Type B pancreatic cell (in vitro differentiated cells): ENCODE data around the gene DIP2A. TPM values are rescaled to one million over a fixed set of nuclear protein-coding genes. Genes with fewer than 3 reads are reported as not detected.

ENCODE experiments used
- DNase-seq: peaks from one replicate; pipeline ENCODE4 v3.0.0; 2021; ENCODE audit warnings: mixed read lengths; ENCODE audit not compliant: unreplicated experiment; ENCODE audit errors: extremely low spot score
- H3K27ac Mint-ChIP-seq: 2 replicates; pipeline ENCODE4 v1.8.0; 2021; ENCODE audit warnings: mild to moderate bottlenecking, mixed read lengths
- H3K27me3 Mint-ChIP-seq: 2 replicates; pipeline ENCODE4 v1.8.0; 2021; ENCODE audit warnings: mixed read lengths
- H3K36me3 Mint-ChIP-seq: 2 replicates; pipeline ENCODE4 v1.8.0; 2021; ENCODE audit warnings: mixed read lengths
- H3K4me1 Mint-ChIP-seq: one replicate; pipeline ENCODE4 v1.8.0; 2021; ENCODE audit warnings: mixed read lengths; ENCODE audit not compliant: unreplicated experiment
- H3K4me3 Mint-ChIP-seq: 2 replicates; pipeline ENCODE4 v1.8.0; 2021; ENCODE audit warnings: mild to moderate bottlenecking, mixed read lengths
- H3K9me3 Mint-ChIP-seq: 2 replicates; pipeline ENCODE4 v1.8.0; 2021; ENCODE audit warnings: mixed read lengths
- total RNA-seq: library from RNA; stranded (reverse); gene quantifications from 2 replicates; pipeline ENCODE4 v1.2.1, GENCODE V29; 2021; ENCODE audit warnings: low replicate concordance
- TF ChIP-seq, protein P1 (sequence below): fragments of 200-600 bp; sonication (generic); conservative IDR thresholded peaks from 2 replicates; pipeline ENCODE4 v1.5.0; 2021; ENCODE audit warnings: antibody characterized with exemption, mild to moderate bottlenecking

The DIP2A gene
- total RNA-seq, 1 donor from 2014 or later, result 49.4 TPM

DNA sequence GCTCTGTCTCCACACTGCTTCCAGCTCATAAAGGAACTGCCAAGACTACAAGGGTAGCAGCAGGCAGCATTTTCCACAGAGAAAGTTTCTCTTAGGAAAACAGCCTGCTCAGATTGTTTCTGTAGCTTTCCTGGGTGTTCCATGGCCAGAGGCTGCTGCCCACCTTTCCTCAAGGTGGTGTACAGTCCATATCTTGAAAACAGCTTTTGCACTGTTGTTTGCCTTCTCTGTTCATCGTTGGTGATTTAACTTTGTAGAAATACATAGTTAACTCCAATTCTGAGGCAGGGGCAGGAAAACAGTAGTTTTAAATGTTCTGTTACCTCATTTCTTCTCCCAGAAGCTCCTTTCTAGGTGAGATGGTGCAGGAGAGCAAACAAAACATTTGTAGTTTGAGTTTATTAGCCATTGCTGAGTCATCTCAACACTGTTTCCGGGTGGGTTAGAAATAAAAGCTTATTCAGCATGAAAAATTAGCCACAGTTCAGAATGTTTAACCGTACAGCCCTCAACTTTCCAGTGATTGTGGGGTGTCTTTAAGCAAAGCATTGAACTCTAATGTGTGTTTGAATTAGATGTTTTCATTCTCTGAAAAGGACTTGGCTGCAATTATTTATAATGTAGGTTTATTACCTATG, 41.7 kb downstream of the DIP2A start:
- Mint-ChIP-seq H3K4me3 (no peak overlapping the region), H3K27me3 (no peaks in the 10 kb centered on the region), H3K9me3 (no peaks in the 10 kb centered on the region), H3K4me1 (peaks cover 5% of the 10 kb centered on the region), H3K36me3 (peaks cover 23% of the 10 kb centered on the region), H3K27ac (peak overlapping the region; percentile 1)
- TF ChIP-seq, protein P1, sequence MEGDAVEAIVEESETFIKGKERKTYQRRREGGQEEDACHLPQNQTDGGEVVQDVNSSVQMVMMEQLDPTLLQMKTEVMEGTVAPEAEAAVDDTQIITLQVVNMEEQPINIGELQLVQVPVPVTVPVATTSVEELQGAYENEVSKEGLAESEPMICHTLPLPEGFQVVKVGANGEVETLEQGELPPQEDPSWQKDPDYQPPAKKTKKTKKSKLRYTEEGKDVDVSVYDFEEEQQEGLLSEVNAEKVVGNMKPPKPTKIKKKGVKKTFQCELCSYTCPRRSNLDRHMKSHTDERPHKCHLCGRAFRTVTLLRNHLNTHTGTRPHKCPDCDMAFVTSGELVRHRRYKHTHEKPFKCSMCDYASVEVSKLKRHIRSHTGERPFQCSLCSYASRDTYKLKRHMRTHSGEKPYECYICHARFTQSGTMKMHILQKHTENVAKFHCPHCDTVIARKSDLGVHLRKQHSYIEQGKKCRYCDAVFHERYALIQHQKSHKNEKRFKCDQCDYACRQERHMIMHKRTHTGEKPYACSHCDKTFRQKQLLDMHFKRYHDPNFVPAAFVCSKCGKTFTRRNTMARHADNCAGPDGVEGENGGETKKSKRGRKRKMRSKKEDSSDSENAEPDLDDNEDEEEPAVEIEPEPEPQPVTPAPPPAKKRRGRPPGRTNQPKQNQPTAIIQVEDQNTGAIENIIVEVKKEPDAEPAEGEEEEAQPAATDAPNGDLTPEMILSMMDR, result no peak
- no peak for DNase-seq

DNA sequence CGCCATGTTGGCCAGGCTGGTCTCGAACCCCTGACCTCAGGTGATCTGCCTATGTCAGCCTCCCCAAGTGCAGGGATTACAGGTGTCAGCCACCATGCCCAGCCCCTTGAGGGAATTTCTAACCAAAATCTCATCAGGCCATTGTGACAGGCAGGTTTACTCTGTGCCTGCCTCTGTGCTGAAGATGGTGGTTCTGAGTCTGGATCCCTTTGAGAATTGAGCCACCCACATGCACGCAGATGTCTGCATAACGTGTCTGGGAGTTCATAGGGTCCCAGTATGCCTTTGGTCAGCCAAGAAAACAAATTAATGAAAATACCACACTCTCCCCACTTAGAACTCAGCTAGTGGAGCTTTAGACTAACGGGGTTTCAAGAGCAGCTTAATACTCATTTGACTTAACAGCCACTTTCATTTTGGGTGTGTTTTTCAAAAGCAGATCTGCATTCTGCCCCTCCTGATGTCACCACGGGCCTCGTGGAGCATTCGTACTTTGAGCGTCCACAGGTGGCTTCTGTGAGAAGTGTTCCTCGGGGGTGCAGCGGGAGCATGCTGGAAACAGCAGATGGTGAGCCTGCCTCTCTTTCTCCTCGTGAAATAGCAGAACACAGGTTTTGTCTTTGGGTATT, 45.3 kb downstream of the DIP2A start:
- DNase-seq, result no peak
- no peaks in the 10 kb centered on the region for H3K9me3 Mint-ChIP-seq
- H3K36me3 Mint-ChIP-seq, result peaks cover 25% of the 10 kb centered on the region
- no peaks in the 10 kb centered on the region for H3K27me3 Mint-ChIP-seq
- TF ChIP-seq, protein P1, result no peak
- H3K4me1 Mint-ChIP-seq, result peaks cover 5% of the 10 kb centered on the region
- no peak overlapping the region for H3K27ac Mint-ChIP-seq
- no peak overlapping the region for H3K4me3 Mint-ChIP-seq

DNA sequence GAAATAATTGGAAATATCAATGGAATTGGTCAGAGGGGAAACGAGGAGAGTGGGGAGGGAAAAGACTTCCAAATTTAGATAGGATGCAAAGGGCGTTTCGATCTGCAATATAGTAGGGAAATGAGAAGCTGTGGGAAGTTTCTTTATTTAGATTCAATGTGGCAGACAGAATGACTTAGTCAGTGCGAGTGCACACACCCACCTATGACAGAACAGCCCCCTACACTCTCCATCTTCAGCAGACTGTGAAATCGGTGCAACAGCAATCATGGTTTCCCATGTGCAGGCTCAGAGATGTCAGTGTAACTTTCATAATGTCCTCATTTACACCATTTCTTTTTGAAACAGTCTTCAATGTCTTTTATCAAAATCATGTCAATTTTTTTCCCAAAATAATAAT, 46.0 kb downstream of the DIP2A start:
- Mint-ChIP-seq H3K27me3 (no peaks in the 10 kb centered on the region), H3K36me3 (peaks cover 20% of the 10 kb centered on the region), H3K27ac (no peak overlapping the region), H3K9me3 (no peaks in the 10 kb centered on the region), H3K4me1 (peaks cover 5% of the 10 kb centered on the region), H3K4me3 (no peak overlapping the region)
- TF ChIP-seq, protein P1, result no peak
- DNase-seq, result no peak

- no peaks in the 10 kb centered on the region for H3K9me3 Mint-ChIP-seq
- no peak for DNase-seq
- no peaks in the 10 kb centered on the region for H3K4me1 Mint-ChIP-seq
- H3K36me3 Mint-ChIP-seq, result peaks cover 29% of the 10 kb centered on the region
- TF ChIP-seq, protein P1, result no peak
- H3K27me3 Mint-ChIP-seq, result no peaks in the 10 kb centered on the region
- no peak overlapping the region for H3K27ac Mint-ChIP-seq
- no peak overlapping the region for H3K4me3 Mint-ChIP-seq
Measured at GRCh38 chr21:46507562-46507961, 48.9 kb downstream of the DIP2A start.

DNA sequence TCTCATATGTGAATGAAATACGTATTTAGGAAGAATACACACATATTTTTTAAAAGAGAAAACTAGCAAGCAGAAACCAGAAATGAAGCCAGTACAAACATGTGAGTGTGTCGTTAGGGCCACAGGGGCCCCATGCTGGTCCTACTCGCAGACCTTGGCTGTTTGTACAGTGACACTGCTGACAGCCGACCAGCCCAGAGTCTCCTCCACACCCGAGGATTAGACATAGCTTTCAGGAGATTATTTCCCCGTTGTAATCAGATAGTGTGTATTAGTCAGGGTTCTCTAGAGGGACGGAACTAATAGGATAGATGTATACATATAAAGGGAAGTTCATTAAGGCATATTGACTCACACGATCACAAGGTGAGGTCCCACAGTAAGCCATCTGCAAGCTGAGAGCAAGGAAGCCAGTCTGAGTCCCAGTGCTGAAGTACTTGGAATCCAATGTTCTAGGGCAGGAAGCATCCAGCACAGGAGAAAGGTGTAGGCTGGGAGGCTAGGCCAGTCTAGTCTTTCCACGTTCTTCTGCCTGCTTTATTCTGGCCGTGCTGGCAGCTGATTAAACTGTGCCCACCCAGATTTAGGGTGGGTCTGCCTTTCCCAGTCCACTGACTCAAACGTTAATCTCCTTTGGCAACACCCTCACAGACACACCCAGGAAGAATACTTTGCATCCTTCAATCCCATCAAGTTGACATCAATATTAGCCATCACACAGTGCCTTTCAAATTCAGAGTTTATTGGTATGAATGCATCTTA, 51.2 kb downstream of the DIP2A start:
- TF ChIP-seq, protein P1, result no peak
- no peak overlapping the region for H3K4me3 Mint-ChIP-seq
- no peaks in the 10 kb centered on the region for H3K4me1 Mint-ChIP-seq
- H3K9me3 Mint-ChIP-seq, result no peaks in the 10 kb centered on the region
- no peak for DNase-seq
- H3K36me3 Mint-ChIP-seq, result peaks cover 37% of the 10 kb centered on the region
- no peaks in the 10 kb centered on the region for H3K27me3 Mint-ChIP-seq
- H3K27ac Mint-ChIP-seq, result peak overlapping the region; percentile 51
